Parathyroid adenoma (tissue), 2 donors: ENCODE results near the gene MTHFSD.

ENCODE experiments used
- H2AFZ ChIP-seq: fragments of 300-600 bp; sonication (generic); one replicate; pipeline ENCODE4 v1.7.0; 2017; ENCODE audit warnings: antibody characterized with exemption, mild to moderate bottlenecking
- H3K27ac ChIP-seq: fragments of 300-600 bp; sonication (generic); one replicate; pipeline ENCODE4 v1.7.0; 2017
- H3K27me3 ChIP-seq: fragments of 300-600 bp; sonication (generic); one replicate; pipeline ENCODE4 v1.7.0; 2017; ENCODE audit warnings: low read length; ENCODE audit not compliant: control insufficient read depth, insufficient read depth
- H3K36me3 ChIP-seq: fragments of 300-600 bp; sonication (generic); one replicate; pipeline ENCODE4 v1.7.0; 2017; ENCODE audit warnings: low read length; ENCODE audit not compliant: control insufficient read depth, insufficient read depth
- H3K4me1 ChIP-seq: fragments of 300-600 bp; sonication (generic); one replicate; pipeline ENCODE4 v1.7.0; 2017; ENCODE audit warnings: control low read depth
- H3K4me2 ChIP-seq: fragments of 300-600 bp; sonication (generic); one replicate; pipeline ENCODE4 v1.7.0; 2017; ENCODE audit warnings: low read length
- H3K4me3 ChIP-seq: fragments of 300-600 bp; sonication (generic); one replicate; pipeline ENCODE4 v1.7.0; 2017; ENCODE audit warnings: low read depth, low read length
- H3K79me2 ChIP-seq: fragments of 300-600 bp; sonication (generic); one replicate; pipeline ENCODE4 v1.7.0; 2017; ENCODE audit warnings: control low read depth
- H3K9ac ChIP-seq: fragments of 300-600 bp; sonication (generic); one replicate; pipeline ENCODE4 v1.7.0; 2017; ENCODE audit warnings: mild to moderate bottlenecking
- H3K9me3 ChIP-seq: fragments of 300-600 bp; sonication (generic); one replicate; pipeline ENCODE4 v1.7.0; 2017; ENCODE audit warnings: low read length; ENCODE audit not compliant: control insufficient read depth
- CTCF ChIP-seq: fragments of 300-600 bp; sonication (generic); IDR thresholded peaks from one replicate; pipeline ENCODE4 v1.7.0; 2017; ENCODE audit warnings: antibody characterized with exemption, mild to moderate bottlenecking
- donor health status: primary hyperparathyroidism.

Gene MTHFSD

GRCh38 chr16:86516623-86517003 lies 38.4 kb downstream of the MTHFSD start:
- TF ChIP-seq CTCF, result no peak
- H3K9ac ChIP-seq, result no peak overlapping the region
- peaks cover 8% of the 10 kb centered on the region for H3K27me3 ChIP-seq
- no peak overlapping the region for H2AFZ ChIP-seq
- no peak overlapping the region for H3K4me2 ChIP-seq
- no peaks in the 10 kb centered on the region for H3K9me3 ChIP-seq
- H3K79me2 ChIP-seq, result no peaks in the 10 kb centered on the region
- H3K4me1 ChIP-seq, result no peaks in the 10 kb centered on the region
- no peak overlapping the region for H3K4me3 ChIP-seq
- H3K27ac ChIP-seq, result no peak overlapping the region
- H3K36me3 ChIP-seq, result no peaks in the 10 kb centered on the region

- H2AFZ ChIP-seq, result no peak overlapping the region
- H3K9me3 ChIP-seq, result no peaks in the 10 kb centered on the region
- H3K27me3 ChIP-seq, result peaks cover 8% of the 10 kb centered on the region
- no peaks in the 10 kb centered on the region for H3K79me2 ChIP-seq
- H3K36me3 ChIP-seq, result no peaks in the 10 kb centered on the region
- no peak overlapping the region for H3K4me3 ChIP-seq
- no peaks in the 10 kb centered on the region for H3K4me1 ChIP-seq
- H3K9ac ChIP-seq, result no peak overlapping the region
- TF ChIP-seq CTCF, result no peak
- H3K27ac ChIP-seq, result no peak overlapping the region
- no peak overlapping the region for H3K4me2 ChIP-seq
Observed at GRCh38 chr16:86515777-86516622, 39.0 kb downstream of the MTHFSD start.

GRCh38 chr16:86515413-86515776 lies 39.6 kb downstream of the MTHFSD start:
- Histone ChIP-seq H3K9me3 (no peaks in the 10 kb centered on the region), H3K4me2 (no peak overlapping the region), H3K79me2 (no peaks in the 10 kb centered on the region), H3K4me3 (no peak overlapping the region), H3K27ac (no peak overlapping the region), H3K36me3 (no peaks in the 10 kb centered on the region), H2AFZ (no peak overlapping the region), H3K9ac (no peak overlapping the region), H3K27me3 (peaks cover 4% of the 10 kb centered on the region), H3K4me1 (no peaks in the 10 kb centered on the region)
- TF ChIP-seq CTCF, result no peak

- H2AFZ ChIP-seq, result no peak overlapping the region
- no peaks in the 10 kb centered on the region for H3K9me3 ChIP-seq
- no peaks in the 10 kb centered on the region for H3K79me2 ChIP-seq
- H3K27me3 ChIP-seq, result peaks cover 4% of the 10 kb centered on the region
- TF ChIP-seq CTCF, result no peak
- no peaks in the 10 kb centered on the region for H3K36me3 ChIP-seq
- H3K4me3 ChIP-seq, result no peak overlapping the region
- no peak overlapping the region for H3K4me2 ChIP-seq
- H3K27ac ChIP-seq, result no peak overlapping the region
- no peak overlapping the region for H3K9ac ChIP-seq
- no peaks in the 10 kb centered on the region for H3K4me1 ChIP-seq
Observed at GRCh38 chr16:86514481-86515376, 40.3 kb downstream of the MTHFSD start.
